GM21447 (cell line): Measurements from ENCODE around the gene RSPH6A.
"Not testable (repeated sequence)": the region's sequence is repeated elsewhere in the genome, so short reads cannot be mapped to it uniquely, and the experiment has no call there.

Experiments used
- ATAC-seq: cut with Tn5 transposase; IDR thresholded peaks from one replicate; pipeline ENCODE4 v1.9.1; 2021; ENCODE audit not compliant: unreplicated experiment

The RSPH6A gene

DNA sequence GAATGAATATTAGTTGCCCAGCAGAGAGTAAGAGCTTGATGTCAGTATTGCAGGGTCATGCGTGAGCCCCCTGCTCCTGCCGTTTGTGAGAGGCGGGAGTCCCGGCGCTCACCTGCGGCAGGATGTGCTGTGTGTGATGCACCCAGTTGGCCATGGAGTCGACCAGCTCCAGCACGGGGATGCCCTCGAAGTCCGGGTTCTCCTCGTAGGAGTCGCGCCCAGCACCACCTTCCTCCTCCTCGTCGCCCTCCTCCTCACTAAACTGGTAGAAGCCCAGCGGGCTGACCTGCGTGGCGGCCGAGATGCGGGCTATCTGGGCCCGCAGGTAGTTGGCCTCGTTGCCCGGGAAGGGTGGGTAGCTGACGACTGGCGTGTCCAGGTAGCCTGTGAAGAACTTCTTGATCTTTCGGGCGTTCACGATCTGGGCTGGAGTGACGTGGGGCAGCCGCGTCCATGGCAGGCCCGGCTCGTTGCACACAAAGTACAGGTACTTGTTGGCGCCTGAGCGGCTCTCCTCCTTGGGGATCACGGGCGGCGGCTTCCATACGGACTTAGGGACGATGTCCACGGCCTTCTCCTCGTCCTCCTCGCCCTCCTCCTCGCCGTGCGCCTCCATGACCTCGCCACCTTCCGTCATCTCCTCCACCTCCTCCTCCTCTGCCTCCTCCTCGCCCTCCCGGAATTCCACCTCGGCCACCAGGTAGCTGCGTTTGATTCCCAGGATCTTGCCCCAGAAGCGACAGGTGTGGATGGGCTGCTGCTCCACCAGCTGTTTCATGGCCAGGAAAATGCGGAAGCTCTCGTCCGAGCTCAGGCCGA lies 10.8 kb downstream of the RSPH6A start:
- ATAC-seq = no peak

DNA sequence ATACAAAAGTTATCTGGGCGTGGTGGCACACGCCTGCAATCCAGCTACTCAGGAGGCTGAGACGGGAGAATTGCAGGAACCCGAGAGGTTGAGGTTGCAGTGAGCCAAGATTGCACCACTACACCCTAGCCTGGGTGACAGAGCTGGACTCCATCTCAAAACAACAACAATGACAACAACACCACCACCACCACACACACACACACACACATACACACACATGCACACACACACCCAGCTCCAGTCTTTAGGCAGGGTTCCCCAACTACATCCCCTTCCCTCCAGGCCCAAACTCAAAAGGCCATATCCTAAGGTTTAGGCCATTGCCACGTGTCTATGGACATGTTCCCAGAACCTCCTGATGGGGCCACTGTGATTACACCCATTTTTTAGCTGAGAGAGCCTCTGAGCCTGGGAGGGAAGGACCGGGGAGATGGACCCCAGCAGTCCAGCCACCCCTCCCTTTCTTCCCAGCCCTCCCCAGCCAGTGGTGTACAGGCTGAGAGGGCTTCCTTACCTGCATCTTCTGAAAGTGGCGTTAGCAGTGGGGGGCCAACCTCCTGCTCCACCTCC lies 13.4 kb downstream of the RSPH6A start:
- no peak for ATAC-seq

DNA sequence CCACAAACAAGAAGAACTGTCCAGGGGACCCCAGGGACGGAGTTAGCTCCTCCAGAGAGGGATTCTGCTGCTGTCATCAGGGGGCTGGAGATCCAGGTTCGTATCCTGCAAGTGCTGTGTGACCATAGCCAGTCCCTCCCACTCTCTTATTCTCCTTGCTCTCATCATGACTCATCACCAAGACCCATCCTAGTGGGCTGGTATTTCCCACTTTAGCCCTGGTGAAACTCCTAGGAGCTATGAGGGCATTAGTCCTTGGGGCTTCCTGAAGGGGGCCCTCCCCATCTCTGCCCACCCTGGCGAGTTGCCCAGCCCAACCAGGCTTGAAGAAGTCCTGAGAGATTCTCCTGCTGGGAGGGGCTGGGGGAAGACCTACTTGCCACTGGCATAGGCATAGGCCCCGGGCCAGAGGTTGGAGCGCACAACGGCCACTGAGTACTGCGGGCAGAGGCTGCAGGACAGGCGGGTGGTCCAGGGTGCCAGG lies 15.0 kb downstream of the RSPH6A start:
- no peak for ATAC-seq

DNA sequence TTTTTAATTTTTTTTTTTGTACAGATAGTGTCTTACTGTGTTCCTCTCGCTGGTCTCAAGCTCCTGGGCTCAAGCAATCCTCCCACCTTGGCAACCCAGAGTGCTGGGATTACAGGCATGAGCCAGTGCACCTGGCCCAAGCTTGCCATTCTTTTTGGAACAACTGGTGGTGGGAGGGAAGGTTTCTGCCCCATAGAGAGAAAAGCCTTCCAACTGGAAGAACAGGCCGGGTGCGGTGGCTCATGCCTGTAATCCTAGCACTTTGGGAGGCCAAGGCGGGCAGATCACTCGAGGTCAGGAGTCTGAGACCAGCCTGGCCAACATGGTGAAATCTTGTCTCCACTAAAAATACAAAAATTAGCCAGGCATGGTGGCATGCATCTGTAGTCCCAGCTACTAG lies 15.6 kb downstream of the RSPH6A start:
- ATAC-seq = not testable (repeated sequence)

DNA sequence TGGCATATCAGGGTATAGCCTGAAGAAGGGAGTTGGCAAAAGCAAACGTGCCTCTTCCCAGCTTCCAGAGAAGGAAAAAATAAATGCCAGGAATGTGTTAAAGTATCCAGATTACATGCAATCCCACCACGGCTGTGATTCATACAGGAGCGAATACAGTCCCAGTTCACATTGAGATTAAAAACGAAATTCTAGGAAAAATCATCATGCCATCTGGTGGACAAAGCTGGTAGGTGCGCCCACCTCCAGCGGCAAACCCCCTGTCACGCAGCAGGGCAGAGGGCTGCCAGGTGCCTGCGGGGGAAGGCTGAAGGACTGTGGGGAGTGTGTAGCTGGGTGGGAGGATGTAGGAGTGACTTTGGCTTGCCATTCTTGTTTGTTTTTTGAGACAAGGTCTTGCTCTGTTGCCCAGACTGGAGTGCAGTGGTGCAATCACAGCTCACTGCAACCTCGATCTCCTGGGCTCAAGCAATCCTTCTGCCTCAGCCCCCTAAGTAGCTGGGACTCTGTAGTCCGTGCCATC lies 16.1 kb downstream of the RSPH6A start:
- ATAC-seq = no peak

DNA sequence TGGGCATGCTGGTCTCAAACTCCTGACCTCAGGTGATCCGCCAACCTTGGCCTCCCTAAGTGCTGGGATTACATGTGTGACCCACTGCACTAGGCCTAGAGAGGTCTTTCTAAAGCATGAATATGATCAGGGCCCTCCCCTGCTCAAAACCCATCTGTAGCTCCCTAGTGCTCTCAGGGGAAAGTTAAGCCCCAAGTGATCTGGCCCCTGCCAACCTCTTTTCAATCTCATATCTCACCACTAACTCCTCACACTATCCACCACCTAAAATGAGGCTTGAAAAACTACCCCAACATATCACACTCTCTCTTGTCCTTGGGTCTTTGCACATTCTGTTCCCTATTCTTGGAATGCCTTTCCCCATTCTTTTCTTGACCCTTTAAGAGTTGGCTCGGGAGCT lies 20.5 kb downstream of the RSPH6A start:
- ATAC-seq = no peak

DNA sequence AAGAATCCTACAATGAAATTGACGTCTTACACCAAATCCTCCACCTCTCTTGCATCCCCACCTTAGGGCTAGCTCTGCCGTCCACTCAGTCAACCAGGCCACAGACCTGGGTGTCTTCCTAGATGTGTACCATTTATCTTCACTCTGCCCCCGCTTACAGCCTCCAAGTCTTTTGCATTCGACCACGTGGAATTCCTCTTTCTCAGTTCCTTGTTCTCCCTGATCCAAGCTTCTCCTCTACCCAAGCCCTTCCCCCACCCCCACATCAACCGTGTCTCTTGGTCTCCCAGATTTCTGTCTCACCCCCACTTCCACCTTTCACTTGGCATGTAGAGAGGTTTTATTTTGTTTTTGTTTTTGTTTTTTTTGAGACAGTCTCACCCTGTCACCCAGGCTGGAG lies 21.2 kb downstream of the RSPH6A start:
- no peak for ATAC-seq

DNA sequence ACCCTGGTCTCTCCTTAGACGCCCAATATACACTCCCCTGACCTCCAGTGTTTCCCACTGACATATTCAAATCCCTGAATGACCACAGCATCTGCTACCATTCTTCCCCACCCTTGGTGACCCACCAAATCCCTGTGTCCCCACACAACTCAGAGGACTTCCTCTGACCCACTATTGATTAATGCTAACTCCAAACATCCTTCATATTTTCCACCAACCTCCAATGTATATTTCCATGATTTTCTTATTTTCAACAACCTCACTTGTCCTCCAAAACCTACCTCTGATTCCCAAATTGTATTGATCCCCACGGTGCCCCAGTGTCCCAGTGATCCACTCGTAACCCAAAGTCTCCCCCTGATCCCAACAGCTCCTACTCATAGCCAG lies 21.9 kb downstream of the RSPH6A start:
- ATAC-seq = no peak

DNA sequence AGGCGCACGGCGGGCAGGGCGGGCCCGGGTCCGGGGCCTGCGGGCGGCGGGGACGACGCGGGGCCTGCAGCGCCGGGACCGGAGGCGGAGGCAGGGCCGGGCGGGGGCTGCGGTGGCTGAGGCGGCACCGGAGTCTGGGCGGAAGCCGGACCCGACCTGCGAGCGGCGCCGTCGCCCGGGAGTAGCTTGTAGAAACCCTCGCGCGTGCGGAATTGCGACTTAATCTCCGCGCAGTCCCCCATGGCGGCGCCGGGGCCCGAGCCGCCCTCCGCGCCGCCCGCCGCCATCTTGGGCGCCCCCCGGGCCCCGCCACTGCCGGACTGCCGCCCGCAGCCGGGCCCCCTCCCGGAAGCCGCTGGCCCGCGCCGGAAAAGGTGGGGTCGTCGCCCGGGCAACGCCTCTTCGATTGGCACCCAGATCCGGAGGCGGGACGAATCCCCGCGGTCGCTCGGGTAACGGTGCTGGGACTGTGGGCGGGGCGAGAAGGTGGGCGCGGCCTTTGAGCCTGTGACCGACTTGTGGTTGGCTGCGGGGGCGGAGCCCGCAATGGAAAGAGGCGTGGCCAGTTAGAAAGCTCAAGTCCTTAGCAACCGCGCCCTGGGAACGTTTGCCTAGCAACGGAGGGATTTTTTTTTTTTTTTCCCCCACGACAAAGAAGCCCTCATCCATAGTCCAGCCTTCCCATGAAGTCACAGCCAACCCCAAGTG lies 22.5 kb downstream of the RSPH6A start, which contains the start of gene DMWD:
DMWD (minus strand) TSS at position 376 of the 708 bp plus-strand sequence; CDS start at position 287, 89 bp downstream.
- ATAC-seq = peak; percentile 90

DNA sequence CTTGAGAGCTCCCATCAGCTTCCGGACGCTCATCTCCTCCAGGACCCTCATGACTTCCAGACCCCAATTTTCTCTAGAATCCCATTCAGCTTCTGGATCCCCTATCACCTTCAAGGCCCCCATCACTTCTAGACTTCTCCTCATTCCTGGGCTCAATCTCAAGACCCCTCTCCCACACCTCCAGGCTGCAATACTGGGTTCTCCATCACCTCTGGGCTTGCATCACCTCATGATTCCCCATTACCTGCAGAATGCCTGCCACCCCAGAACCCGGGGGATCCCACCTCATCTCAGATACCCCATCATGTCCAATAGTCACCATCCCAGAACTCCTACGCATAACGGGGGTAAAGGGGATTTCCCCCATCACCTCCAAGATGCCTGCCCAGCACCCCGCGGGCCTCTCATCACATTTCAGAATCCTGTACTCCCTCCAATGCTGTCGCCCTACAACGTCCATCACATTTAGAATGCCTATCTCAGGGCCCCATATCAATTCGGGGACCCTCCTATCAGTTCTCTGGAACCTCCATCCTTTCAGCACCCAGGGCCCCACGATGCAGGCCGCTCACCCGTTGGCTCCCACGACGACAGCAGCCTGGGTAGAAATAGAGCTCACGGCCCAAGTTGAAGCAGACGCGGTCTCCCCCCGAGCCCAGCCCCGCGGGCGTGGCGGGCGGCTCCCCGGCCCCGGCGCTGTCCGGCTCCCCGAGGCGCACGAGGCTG lies 23.2 kb downstream of the RSPH6A start:
- ATAC-seq = peak; percentile 19

DNA sequence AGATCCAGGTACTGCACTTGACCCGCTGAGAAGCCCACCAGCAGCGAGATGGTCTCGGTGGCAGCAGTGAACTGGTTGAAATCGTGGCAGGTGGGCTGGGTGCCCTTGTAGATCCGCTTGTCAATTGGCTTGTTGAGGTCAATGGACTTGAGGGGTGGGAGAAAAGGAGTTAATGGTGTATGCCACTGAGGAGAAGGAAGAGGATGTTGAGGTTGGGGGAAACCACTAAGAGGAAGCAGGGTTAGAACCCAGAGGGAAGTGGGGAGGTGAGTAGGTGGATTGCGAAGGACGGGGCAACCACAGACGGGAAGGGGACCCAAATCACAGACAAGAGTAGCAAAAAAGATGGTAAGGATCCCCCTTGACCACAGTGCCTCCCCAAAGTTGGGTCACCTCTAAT lies 24.2 kb downstream of the RSPH6A start:
- no peak for ATAC-seq

DNA sequence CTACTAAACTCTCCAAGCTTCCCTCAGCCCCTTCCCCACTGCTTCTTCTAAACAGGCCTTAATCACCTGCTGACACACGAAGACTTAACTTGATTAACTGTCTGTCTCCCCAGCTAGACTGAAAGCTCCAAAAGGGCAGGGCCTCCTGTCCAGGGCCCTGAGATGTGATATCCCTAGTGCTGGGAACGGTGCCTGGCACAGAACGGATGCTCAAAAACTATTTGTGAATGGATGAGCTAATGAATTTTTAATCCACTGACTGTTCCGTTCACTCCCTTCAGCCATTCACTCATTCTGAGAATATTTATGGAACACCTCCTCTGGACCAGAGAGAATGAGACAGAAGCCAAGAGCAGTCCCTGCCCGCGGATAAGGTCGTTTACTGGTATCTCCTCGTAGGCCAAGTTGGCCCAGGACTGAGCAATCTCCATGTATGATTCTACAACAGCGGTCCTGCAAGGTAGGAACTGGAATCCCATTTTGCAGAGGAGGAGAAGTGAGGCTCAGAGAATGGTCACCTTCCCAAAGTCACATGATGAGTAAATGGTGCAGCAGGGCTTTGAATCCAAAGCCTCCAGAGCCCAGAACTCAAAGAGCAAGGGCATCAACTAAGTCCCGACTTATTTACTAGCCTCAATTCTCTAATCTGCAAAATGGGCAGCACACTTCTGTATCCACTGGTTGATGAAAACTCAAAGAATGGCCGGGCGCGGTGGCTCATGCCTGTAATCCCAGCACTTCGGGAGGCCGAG lies 25.9 kb downstream of the RSPH6A start:
- ATAC-seq = no peak

DNA sequence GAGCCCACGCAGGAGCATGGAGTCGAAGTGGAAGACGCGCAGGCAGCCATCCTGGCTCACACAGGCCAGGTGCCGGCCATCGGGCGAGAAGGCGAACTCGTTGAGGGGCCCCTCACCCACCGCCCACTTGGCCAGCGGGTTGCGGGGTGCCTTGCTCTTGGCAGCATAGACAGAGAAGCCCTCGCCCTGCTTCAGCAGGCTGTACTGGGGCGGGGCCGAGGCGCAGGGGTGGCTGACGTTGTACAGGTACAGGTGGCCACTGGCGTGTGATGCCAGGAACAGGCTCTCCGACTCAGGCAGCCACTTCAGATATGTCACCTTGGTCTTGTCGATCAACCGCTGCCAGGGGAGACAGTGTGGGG lies 28.6 kb downstream of the RSPH6A start:
- no peak for ATAC-seq

DNA sequence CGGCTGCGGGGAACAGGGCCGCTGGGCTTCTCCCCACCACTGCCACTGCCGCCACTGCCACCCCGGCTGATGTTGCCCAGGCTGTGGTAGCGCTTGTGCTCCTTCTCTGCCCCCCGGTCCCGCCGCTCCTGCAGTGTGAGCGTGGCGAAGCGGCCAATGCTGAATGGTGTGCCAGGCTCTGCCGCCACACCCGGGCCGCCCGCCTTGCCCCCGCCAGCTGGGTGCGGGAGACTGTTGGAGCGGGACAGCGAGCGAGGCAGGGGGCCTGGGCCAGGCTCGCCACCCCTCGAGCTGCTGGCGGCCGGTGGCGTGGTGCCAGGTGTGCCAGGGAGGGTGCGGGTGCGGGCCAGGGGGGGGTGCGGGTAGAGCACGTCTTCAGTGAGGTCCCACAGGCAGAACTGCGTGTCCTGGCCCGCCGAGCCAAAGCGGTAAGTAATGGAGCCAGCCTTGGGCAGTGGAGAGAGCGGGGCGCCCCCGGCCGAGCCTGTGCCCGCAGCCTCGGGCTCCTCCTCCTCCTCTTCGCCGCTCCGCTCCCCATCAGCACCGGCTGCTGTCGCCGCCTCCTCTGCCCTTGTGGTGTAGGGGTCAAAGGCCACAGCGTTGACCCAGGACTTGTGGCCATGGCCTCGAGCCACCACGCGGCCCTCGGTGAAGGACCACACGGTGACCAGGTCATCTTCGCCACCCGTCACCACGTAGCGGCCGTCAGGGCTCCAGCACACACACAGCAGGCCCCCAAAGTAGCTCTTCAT lies 29.2 kb downstream of the RSPH6A start:
- no peak for ATAC-seq

DNA sequence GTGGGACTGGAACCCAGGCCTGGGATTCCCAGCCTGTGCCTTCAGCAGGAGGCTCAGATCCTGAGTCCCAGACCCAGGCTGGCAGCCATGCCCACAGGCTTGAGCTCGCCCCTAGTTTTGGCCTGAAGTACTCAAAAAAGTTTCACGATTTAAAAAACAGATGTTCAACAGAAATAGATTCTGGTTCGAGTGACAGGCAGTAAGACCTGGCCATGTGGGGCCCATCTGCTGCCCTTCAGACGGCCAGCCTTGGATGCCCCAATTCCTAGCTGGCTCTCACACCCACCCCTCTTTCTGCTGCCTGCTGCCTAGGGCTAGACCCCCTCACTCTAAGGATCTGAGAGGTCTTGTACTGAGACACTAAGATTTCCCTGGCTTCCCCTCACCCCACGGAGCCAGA lies 30.0 kb downstream of the RSPH6A start:
- ATAC-seq = no peak

DNA sequence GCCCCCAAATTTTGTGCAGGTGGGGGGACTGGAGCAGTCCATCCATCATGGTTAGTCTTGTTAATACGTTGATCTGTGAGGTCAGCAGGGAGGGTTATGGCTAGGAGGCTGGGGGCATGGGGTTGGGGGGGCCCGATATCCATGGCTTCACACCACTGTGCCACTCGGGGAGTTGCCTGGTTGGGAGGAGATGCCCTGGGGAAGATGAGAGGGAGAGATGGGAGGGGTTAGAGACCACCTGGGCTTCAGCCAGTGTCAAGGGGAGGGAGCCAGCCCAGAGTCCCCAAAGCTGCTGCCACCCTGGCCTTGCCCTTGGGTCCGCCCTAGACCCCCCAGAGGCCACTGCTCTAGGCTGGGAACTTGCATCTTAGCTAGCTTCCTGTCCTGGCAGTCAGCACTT lies 31.0 kb downstream of the RSPH6A start:
- no peak for ATAC-seq

DNA sequence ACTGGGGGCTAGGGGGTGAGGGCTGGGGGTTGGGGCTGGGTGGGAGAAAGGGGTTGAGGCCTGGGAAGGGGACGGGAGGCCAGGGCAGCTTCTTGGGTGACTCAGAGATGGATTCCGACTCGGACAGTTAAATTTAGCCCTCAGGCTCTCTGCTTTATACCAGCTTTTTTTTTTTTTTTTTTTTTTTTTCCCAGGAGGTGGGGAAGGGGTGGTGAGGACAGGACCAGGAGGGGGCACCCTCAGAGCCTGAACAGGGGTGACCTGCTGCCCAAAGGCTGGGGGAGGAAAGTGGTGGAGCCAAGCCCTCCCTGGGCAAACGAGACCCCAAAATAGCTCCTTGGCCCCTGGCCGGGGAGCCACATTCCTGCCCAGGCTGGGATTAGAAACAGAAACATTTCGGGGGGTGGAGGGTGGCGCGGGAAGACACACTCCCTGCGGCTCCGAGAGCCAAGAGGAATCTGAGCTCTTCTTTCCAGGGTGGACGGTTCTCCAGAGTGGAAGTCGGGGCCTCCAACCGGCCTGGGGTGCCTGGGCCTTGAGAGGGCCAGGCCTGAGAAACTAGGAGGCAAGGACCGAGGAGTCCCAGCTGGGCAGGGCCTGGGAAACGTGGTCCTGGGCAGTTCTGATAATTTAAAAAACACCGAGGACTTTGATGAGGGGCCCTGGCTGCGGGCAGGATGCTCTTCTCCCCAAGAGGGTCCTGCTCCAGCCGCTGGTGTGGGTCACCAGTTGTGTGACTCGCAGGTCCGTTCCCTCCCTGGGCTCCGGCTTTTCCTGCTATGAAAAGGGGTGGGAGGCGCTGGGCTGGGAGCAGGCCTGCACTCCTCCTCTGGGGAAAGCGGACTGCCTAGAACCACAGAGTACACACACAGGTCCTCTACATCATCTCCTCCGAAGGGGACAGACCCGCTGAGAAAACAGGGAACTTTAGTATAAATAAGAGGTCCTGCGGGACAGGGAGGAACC lies 32.0 kb downstream of the RSPH6A start:
- ATAC-seq = no peak

DNA sequence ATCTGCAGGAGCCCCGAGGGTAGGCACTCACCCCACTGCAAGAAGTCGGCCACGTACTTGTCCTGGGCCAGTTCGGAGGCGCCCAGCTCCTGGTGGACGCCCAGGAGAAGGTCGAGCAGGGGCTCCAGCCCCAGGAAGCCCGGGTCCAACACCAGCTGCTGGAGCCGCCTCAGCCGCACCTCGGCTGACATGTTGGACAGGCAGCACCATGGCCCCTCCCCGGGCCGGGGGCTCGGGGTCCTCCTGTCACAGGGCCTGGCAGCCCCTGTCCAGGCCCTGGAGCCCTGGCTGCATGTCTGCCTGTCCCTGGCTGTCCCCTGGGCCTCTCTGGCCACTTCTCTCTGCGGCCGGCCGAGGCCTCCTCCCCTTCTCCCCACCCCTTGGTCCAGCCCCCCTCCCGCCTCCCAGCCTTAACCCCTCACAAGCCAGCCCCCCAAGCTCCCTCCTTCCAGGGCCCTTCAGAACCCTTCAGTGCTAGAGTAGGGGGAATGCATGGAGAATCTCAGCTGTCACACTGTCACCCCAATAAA lies 32.9 kb downstream of the RSPH6A start, which contains the start of gene DMPK:
DMPK (minus strand) TSS at position 329 of the 530 bp plus-strand sequence; CDS start at position 191, 138 bp downstream.
- no peak for ATAC-seq
